Measurements from ENCODE around the gene SCYL1.

The SCYL1 gene

DNA sequence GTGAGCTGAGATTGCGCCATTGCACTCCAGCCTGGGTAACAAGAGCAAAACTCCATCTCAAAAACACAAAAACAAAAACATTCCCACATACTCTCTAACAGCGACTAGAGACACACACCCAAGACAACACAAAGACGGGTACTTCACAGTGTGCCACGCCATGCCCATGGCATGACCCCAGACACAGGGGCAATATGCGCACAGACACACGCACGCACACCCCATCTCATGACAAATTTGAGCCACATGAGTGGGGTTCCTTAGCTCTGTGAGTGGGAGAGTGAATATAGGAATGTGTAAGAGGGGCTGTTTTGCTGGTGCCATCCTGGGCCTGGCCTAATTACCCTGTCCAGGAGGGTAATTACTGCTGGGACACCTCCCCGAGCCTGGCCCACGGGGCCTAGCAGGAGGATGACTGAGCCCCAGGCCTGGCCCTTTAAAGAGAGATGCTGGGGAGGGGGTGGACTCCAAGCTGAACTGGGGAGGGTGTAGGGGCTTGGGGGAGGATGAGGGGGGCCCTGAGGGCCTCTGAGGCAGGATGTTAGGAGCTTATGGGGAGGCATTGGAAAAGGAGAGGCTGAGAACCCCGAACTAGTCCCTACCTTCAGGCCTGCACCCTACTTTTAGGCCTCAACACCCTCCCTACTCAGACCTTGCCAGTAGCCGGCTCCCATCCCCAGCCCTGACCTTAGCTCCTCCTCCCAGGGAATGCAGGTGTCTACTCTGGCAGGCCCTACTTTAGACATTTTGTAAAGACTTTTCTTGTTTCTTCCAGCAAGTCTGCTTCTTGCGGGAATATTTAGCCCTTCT, 31.8 kb downstream of the SCYL1 start:
- CTCF ChIA-PET, result interaction anchor here (1.1 to 1.5 kb wide), 5 partner anchors 9 to 17 kb away, joined by 3 to 10 read pairs (median 4); no protein-coding TSS in a partner anchor
- POLR2A ChIA-PET, result no interaction called here
- DNase-seq (ENCODE audit: extremely low spot score), result no peak
- TF ChIP-seq, protein P1, sequence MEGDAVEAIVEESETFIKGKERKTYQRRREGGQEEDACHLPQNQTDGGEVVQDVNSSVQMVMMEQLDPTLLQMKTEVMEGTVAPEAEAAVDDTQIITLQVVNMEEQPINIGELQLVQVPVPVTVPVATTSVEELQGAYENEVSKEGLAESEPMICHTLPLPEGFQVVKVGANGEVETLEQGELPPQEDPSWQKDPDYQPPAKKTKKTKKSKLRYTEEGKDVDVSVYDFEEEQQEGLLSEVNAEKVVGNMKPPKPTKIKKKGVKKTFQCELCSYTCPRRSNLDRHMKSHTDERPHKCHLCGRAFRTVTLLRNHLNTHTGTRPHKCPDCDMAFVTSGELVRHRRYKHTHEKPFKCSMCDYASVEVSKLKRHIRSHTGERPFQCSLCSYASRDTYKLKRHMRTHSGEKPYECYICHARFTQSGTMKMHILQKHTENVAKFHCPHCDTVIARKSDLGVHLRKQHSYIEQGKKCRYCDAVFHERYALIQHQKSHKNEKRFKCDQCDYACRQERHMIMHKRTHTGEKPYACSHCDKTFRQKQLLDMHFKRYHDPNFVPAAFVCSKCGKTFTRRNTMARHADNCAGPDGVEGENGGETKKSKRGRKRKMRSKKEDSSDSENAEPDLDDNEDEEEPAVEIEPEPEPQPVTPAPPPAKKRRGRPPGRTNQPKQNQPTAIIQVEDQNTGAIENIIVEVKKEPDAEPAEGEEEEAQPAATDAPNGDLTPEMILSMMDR (IDR thresholded peaks at IDR 0.05; ENCODE audit: control extremely low read depth, extremely low read depth, low read depth, missing control alignments), result no peak

DNA sequence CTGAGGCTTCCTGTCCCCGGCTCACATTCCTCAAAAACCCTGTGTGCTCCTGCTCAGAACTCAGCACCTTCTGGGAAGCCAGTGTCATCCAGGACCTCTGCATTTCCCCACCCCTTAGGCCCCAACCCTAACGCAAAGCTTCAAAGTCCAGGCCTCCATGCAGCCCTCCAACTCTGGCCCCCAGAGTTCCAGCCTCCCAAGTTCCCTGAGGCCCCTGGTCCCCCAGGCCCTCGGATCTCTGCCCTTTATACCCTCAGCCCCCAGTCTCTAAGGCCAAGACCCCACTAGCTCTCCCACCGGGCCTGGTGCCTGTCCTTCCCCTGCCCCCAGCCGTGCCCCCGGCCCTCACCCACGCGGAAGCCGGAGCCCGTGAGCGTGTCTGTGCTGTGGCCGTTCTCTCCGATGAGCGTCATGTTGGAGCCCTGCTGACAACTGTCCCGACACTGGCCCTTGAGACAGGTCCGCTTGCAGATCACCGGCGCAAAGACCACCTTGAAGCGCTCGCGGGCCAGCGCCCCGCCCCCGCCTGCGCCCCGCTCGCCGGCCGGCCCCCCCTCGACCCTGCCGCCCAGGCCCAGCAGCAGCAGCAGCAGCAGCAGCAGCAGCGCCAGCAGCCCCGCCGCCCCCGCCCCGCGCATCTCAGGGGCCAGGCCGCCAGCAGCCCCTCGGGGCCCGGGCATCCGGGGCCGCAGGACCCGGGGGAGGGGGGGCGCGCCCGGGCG, 32.6 kb downstream of the SCYL1 start:
- no peak for DNase-seq (ENCODE audit: extremely low spot score)
- POLR2A ChIA-PET, result no interaction called here
- CTCF ChIA-PET, result interaction anchor here (1.1 to 1.5 kb wide), 5 partner anchors 8 to 17 kb away, joined by 3 to 10 read pairs (median 4); no protein-coding TSS in a partner anchor
- TF ChIP-seq, protein P1 (IDR thresholded peaks at IDR 0.05; ENCODE audit: control extremely low read depth, extremely low read depth, low read depth, missing control alignments), result no peak

- peak; percentile 72 for DNase-seq (ENCODE audit: extremely low spot score)
- TF ChIP-seq, protein P1 (IDR thresholded peaks at IDR 0.05; ENCODE audit: control extremely low read depth, extremely low read depth, low read depth, missing control alignments), result no peak
- ChIA-PET CTCF (interaction anchor here (3.9 to 9.4 kb wide), 2 partner anchors 12 to 16 kb away, joined by 24 to 86 read pairs; partner anchors contain the start of gene ZNRD2), POLR2A (no interaction called here)
These were observed 33.4 kb downstream of the SCYL1 start, which contains the start of gene LTBP3 for GRCh38 chr11:65558002-65558929. LTBP3 (minus strand) TSS chr11:65558359; CDS start chr11:65557959, 400 bp downstream.

- ChIA-PET POLR2A (no interaction called here), CTCF (interaction anchor here (3.9 to 9.4 kb wide), 2 partner anchors 12 to 17 kb away, joined by 24 to 86 read pairs; partner anchors contain the start of gene ZNRD2)
- TF ChIP-seq, protein P1 (IDR thresholded peaks at IDR 0.05; ENCODE audit: control extremely low read depth, extremely low read depth, low read depth, missing control alignments), result no peak
- no peak for DNase-seq (ENCODE audit: extremely low spot score)
These were observed 34.1 kb downstream of the SCYL1 start for GRCh38 chr11:65558930-65559509.

- POLR2A ChIA-PET, result interaction anchor here (0.7 kb wide), 1 partner anchor 126 kb away, joined by 3 read pairs; no protein-coding TSS in a partner anchor
- DNase-seq (ENCODE audit: extremely low spot score), result no peak
- CTCF ChIA-PET, result interaction anchor here (0.9 to 9.4 kb wide), 6 partner anchors 8 to 230 kb away, joined by 4 to 86 read pairs (median 9); partner anchors contain the start of genes FAM89B and ZNRD2
These were observed 34.7 kb downstream of the SCYL1 start for GRCh38 chr11:65559535-65559934.

More at GRCh38 chr11:65559535-65559934, 34.7 kb downstream of the SCYL1 start:
- TF ChIP-seq, protein P1 (IDR thresholded peaks at IDR 0.05; ENCODE audit: control extremely low read depth, extremely low read depth, low read depth, missing control alignments), result no peak

Data from GM10248 (cell line).